DMS114 treated with DMSO at 0.1 percent for 48 hours (cell line): Measurements from ENCODE around the gene TMEM14C.

Experiments used
- DNase-seq: peaks from one replicate; lab custom pipeline; 2025; ENCODE audit not compliant: unreplicated experiment; lab: John Stamatoyannopoulos, UW

Gene TMEM14C

DNA sequence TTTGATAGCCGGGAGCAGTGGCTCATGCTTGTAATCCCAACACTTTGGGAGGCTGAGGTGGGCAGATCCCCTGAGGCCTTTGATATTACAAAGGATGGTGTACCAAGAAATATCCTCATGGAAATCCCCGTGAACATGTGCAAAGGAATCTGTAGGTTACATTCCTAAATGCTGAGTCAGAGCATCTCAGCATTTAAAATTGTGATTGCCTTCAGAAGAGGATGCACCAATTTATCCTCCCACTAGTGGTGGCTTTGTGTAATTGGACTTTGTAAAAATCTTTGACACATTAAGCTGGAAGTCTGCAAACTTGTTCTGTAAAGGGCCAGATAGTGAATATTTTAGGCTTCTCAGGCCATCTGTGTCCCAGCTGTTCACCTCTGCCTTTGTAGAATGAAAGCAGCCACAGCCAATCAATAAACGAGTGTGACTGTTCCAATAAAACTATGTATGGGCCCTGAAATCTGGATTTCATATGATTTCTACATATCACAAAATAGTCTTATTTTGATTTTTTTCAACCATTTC lies 36.5 kb downstream of the TMEM14C start:
- DNase-seq = peak; percentile 53

DNA sequence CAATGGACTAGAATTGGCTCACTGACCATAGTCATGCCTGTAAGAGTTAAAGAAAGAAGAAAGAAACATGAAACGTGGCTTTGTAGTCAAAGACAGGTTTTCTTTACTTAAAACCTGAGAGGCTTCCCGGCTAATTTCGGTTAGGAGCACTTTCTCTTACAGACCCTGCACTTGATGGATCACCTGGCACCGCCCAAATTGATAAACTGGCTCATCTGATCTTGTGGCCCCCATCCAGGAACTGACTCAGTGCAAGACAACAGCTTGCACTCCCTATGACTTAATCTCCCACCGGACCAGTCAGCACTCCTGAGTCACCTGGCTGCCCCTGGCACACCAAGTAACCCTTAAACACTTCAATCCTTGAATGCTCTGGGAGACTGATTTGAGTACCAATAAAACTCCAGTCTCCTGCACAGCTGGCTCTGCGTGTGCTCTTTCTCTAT lies 37.0 kb downstream of the TMEM14C start:
- no peak for DNase-seq

DNA sequence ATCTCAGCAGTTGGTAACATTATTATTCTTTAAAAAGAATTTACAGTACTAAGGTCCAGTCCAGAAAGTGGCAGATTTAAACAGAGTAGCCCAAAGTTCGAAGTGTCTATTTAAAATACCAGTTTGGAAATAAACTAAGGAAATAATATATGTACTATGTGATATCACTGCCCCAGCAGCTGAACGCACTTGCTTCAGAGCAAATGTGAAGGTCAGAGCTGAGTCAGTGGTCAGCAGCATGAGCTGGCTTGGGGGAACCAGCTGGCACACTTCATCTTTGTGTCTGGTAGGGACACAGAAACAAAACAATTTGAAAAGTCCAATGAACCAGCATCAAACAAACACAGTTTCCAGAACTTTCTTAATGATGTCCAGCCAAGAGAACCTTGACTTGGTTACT lies 40.1 kb downstream of the TMEM14C start:
- no peak for DNase-seq

DNA sequence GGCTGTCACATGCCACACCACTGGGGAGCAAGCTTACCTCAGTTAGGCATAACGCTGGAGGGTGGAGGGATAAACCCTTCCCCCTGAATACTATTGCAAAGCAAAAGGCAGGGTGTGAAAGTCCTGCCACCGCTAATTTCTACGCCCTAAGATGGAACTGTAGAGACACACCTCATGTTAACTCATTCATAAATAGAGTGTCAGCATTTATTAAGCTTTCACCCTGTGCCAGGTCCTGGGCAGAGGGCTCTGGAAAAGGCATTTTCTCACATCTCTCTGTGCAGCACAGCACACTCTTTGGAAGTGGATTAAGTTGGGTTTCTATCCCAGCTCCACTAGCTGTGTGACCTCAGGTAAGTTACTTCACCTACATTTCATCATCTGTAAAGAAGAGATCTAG lies 46.5 kb downstream of the TMEM14C start:
- no peak for DNase-seq

DNA sequence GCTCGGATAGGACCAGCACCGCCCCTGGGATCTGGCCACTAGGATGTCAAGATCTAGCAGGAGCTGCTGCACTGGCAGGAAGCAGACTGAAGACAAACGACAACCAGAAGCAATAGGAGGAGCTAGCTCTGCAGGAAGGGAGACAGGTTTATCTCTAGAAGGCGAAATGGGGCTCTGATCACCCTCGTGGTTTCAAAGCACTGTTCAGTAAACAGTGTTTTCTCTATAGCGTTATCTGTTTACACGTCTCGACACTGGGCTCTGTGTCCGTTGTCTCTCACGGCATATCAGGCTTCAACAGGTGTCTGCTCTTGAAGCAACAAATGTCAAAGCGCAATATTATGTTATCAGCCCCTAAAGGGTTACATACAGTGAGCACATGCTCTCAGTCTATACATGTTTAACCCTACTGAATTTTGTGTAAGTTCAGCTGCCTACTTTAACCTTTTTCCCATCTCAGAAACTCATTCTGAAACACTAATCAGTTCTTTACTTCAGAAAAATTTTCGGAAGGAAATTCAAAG lies 48.6 kb downstream of the TMEM14C start:
- no peak for DNase-seq

DNA sequence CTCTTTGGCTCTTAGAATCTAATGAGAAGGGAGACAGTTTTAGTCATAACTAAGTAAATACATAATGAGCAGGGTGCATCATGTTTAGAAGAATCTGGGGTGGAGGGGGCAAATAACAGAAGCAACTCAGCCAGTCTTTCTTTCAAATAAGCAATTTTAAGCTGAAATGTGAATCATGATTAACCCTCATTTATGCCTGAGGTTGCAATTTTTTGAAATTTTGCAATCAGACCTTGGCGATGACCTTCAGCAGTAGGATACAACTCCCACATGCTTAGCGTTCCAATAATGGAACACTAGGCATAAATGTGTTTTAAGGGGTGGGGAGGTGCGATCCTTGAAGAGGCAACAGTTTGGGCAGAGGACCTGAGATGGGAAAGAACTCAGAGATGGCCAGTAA lies 55.4 kb downstream of the TMEM14C start:
- DNase-seq = no peak

DNA sequence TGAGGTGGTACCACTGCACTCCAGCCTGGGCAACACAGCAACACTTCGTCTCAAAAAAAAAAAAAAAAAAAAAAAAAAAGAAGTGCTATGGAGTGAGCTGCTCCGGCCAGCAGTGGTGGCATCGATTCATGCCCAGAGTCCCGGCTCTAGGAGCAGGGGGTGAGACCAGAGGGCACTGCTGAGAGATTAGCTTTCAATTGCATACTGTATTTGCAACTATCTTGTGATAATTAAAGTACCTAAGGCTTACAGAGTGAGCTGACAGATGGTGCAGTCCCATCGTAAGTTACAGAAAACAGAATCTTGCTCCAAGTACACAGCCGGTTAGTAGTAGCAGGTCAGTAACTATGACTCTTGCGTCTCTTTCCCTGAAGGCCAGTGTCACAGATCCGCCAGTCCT lies 56.2 kb downstream of the TMEM14C start:
- no peak for DNase-seq
